GM18502 (cell line): ENCODE measurements around the gene RNF40.
A peak's percentile ranks its signal among the peaks of the same experiment; 100 is the strongest.

Experiments used
- ATAC-seq: cut with Tn5 transposase; IDR thresholded peaks from one replicate; pipeline ENCODE4 v1.9.1; 2021; ENCODE audit warnings: mild to moderate bottlenecking; ENCODE audit not compliant: unreplicated experiment, poor library complexity

RNF40 gene

DNA sequence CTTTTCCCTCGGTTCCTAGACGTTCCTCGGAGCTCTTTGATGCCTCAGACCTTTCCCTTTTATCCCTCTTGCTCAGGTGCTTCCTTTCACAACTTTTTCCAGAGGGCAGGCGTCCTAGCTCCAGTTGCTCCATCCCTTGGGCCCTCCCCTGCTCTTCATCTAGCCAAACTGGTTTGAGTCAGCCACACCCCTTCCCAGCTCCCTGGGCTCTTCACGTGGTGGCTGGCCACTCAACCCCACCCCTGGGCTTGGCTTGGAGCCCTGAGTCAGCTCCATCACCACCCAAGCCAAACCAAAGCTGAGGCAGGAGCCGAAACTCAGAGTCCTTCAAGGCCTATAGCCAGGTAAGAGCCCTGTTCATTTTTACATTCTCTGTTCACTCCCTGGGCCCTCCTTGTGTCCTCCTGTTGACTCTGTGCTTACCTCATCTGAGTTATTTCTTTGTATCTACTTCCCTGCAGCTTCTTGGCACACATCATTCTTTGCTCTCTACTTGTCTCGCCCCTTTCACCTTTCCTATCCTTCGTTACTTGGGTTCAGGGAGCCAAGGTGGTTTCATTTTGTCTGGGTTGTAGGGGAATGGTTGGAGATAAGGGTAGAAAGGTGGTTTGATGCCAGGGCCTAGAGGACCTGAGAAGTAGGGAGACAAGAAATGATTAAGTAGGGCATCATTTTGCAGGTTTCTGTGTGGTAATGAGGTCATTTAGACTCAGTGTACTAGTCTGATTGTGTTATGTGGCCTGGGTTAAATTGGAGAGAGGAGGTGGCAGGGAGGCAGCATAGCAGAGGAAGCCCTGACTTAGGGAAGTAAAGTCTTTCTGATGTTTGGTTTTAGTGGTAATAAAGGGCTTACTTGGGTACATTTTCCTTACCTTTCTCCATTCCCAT is 21.5 kb upstream of the RNF40 start:
- no peak for ATAC-seq

DNA sequence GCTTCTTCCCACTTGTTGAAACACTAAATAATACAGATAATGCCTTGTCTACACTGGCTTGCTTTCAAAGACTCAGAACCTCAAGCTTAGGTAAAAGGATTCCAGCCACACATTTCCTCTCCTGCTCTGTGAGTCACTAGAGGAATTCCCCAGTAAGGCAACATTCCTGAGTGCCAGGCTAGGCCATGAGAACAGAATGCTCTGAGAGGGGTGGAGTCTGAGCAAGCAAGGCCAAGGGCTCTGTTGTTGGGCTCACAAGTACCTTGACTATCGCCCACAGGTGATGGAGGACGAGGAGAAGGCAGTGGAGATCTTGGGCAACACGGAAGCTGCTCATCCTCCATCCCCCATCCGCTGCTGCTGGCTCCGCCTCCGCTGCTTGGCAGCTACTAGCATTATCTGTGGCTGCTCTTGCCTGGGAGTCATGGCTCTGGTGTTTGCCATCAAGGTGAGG is 20.6 kb upstream of the RNF40 start:
- no peak for ATAC-seq

DNA sequence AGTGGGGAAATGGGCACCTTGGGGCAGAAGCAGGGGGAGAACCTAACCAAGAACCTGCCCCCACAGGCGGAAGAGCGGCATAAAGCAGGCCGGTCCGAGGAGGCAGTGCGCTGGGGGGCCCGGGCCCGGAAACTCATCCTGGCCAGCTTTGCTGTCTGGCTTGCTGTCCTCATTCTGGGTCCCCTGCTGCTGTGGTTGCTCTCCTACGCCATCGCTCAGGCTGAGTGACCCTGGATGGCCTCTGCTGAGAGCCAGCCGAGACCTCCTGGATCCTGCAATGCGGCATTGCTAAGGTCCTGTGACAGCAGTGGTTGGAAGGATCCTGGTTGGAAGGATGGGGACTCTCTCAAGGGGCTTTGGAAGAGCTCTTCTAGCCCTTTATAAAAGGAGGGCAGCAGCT is 18.4 kb upstream of the RNF40 start:
- no peak for ATAC-seq

DNA sequence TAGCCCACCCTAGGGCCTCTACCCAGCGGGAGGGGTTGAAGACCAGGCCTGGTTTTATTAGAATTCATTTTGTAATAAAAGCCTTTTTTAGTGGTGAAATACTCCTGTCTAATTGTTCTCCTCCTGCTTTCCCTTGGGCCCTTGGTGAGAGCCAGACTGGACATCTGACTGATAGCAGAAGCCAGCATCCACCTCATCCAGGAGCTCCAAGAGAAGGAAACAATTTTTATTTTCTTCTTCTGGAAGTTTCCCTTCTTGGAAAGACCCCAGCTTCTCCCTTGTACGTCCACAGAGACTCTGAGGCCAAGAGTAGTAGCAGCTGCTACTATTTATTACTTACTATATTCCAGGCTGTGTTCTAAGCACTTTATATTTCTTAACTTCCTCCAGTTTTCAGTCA is 17.9 kb upstream of the RNF40 start:
- no peak for ATAC-seq

DNA sequence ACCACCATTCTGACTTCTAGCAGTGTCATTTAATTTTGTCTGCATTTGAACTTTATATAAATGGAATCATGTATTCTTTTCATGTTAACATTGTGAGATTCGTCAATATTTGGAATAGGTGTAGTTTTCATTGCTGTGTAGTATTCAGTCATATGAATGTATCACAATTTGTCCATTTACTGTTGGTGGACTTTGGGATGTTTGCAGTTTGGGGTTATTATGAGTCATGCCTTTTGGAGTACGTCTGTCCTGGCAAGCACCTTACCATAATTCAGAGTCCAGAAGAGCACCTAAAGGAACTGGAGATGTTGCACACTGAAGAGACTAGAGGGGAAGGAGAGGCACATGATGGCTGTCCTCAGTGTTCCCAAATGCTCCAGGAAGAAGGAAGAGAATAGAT is 17.0 kb upstream of the RNF40 start:
- no peak for ATAC-seq

DNA sequence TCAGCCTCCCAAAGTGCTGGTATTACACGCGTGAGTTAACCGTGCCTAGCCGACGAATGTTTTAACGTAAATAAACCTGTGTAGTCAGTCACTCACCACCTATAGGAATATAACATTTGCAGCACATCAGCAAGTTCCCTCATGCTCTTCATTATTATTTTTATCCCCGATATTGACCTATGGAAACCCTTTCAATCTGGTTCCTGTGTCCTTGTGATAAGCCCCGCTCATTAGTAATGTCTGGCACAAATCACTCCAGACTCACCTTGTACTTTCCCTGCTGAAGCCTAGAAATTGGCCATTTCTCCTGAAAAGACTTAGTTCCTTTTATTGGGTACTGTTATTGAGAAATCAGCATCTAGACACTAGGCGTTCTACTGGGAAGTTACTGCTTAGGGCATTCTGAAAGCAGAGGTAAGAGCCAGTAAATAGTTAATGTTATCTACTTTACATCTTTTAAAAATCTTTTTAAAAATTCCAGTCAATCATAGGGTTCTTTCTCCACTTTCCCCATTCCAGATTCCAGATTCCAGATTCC is 15.4 kb upstream of the RNF40 start:
- no peak for ATAC-seq

DNA sequence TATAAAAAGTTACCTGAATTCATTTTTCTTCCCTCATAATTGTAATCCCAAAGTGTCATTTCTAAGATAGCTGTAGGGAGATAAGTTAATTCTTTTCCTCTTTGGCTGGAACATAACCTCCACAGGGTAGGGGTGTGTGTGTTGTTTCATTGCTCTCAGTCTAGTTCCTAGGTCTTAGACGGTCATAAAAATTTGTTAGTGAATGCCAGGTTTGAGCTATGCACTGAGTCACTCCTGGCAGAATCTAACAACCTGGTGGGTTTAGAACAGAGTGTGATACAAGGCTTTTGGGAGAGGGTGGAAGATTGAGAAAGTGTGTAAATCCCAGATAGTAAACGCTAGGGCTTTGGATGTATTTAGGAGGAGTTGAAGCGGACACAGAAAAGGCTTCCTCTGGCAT is 14.8 kb upstream of the RNF40 start:
- ATAC-seq = no peak

DNA sequence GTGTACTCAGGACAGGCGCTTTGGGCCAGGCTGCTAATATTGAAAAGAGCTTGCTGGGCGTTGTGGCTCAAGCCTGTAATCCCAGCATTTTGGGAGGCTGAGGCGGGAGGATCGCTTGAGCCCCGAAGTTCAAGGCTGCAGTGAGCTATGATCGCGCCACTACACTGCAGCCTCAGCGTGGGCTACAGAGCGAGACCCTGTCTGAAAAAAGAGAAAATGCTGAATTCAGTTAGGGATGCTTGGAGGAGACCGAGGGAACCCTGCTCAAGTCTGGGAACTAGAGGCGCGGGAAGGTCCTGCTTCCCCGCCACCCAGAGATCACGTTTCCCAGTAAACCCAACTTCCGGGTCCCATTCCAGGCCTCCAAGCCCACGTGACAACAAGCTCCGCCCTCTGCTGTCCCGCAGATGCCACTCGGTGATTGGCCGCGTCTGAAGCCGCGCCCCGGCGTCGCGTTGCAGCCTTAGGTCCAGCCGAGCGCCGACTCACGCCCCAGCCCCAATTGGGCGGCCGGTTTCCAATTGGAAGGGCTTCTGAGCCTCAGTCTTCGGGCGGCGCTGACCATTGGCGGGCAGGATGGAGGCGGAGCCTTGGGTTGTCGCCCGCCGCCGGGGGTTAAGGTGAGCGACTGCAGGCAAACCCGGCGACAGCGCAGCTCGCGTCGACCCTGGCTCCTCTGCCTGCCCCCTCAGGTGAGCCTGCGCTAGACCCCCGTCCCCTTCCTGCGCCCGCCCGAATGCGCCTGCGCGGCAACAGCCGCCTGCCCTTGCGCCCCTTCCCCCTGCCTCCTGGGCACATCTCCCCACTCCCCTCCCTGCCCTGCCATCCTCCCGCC is 14.1 kb upstream of the RNF40 start, which contains the start of gene PHKG2:
PHKG2 (plus strand) TSS at position 627 of the 835 bp plus-strand sequence. CDS start 396 bp downstream, outside the sequence.
- peak; percentile 98 for ATAC-seq

DNA sequence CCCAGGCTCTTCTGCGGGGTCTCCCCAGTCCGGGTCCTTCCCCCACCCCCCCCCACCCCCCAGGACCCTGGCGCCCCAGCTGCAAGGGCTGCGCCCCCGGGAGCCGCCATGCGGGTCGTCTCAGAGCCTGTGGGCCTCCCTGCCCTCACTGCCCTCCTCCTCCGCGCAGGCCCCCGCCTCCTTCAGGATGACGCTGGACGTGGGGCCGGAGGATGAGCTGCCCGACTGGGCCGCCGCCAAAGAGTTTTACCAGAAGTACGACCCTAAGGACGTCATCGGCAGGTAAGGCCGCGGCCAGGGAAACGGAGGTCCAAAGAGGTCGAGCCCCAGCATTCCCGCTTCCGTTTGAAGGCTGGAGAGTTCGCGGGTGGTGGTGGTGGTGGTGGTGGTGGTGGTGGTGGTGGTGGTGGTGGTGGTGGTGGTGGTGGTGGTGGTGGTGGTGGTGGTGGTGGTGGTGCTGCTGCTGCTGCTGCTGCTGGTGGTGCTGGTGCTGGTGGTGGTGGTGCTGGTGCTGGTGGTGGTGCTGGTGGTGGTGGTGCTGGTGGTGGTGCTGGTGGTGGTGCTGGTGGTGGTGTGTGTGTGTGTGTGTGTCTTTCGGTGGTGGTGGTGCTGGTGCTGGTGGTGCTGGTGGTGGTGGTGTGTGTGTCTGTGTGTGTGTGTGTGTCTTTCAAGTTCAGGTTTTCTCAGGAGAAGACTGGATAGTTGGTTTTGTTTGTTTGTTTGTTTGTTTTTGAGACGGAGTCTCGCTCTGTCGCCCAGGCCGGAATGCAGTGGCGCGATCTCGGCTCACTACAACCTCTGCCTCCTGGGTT is 13.3 kb upstream of the RNF40 start:
- ATAC-seq = no peak

DNA sequence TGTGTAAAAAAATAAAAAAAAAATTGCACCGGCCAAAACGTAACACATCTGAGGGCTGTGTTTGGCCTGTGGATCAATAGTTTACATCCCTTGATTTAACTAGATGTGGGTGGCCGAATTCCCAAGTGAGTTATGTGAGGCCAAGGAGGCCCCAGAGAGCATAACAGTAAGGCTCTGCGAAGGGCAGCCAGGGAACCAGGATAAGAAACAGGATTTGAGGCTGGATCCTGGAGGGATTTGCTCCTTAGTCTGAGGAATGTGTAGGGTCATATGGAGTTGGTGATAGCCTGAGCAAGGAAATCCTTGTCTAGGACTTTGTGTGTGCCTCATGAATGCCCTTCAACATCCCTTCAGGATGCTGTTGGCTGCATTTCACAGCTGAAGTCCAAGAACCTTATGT is 11.9 kb upstream of the RNF40 start:
- ATAC-seq = no peak

DNA sequence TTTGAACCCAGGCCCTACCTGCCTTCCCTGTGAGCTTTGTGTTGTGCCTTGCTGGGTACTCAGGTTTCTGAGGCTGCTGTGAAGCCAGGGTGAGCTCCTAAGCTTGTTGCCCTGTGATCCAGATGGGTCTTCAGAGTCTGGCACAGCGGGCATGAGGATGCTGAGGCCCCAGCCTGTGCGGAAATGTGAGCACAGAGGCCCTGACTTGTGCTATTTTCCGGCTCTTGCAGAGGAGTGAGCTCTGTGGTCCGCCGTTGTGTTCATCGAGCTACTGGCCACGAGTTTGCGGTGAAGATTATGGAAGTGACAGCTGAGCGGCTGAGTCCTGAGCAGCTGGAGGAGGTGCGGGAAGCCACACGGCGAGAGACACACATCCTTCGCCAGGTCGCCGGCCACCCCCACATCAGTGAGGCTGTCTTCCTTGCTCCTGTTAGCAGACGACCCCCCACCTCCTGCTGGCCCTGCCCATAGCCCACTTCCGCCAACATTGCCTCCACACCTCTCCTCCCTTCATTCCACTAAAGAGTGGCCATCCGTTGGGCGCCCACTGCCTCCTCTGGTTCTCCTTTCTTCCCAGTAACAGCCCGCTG is 11.2 kb upstream of the RNF40 start:
- no peak for ATAC-seq

DNA sequence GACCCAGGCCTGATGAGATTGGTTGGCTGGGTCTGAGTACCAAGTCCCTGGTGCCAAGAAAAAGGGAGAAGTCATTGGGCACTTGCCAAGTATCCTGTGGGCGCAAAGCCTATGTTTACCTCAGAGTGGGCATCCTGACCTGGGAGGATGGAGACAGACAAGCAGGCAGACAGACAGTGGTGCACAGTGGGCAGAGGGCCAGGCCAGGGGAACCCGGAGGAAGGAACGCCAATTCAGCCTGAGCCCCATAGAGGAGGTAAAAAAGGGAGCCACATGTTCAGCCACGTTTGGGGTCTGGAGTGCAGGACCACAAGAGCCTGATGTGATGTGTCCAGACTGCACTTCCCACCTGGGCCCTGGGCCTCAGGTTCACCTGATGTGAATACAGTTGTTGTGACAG is 8.5 kb upstream of the RNF40 start:
- no peak for ATAC-seq

DNA sequence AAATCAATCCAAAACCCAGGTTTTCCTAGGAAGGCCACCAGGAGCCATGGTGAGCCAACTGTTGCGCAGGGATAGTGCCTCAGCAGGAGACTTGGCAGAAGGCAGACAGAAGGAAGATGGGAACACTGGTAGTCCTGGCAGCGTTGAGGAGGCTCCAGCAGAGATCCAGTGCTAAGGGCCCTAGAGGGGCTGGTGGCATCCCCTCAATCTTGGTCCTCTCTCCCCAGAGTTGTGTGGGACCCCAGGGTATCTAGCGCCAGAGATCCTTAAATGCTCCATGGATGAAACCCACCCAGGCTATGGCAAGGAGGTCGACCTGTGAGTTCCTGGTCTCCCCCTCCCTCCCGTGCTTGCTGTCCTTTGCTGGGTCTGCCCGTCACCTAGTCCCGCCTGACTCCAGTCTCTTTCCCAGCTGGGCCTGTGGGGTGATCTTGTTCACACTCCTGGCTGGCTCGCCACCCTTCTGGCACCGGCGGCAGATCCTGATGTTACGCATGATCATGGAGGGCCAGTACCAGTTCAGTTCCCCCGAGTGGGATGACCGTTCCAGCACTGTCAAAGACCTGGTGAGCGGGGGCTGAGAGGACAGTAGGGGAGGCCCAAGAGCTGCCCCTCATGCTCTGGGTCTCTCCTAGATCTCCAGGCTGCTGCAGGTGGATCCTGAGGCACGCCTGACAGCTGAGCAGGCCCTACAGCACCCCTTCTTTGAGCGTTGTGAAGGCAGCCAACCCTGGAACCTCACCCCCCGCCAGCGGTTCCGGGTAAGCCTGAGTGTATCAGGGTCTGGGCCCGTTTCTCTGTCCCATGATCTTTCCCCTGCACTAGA is 6.0 kb upstream of the RNF40 start:
- ATAC-seq = no peak

DNA sequence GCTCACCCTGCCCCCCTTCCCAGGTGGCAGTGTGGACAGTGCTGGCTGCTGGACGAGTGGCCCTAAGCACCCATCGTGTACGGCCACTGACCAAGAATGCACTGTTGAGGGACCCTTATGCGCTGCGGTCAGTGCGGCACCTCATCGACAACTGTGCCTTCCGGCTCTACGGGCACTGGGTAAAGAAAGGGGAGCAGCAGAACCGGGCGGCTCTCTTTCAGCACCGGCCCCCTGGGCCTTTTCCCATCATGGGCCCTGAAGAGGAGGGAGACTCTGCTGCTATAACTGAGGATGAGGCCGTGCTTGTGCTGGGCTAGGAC is 5.4 kb upstream of the RNF40 start:
- ATAC-seq = no peak

DNA sequence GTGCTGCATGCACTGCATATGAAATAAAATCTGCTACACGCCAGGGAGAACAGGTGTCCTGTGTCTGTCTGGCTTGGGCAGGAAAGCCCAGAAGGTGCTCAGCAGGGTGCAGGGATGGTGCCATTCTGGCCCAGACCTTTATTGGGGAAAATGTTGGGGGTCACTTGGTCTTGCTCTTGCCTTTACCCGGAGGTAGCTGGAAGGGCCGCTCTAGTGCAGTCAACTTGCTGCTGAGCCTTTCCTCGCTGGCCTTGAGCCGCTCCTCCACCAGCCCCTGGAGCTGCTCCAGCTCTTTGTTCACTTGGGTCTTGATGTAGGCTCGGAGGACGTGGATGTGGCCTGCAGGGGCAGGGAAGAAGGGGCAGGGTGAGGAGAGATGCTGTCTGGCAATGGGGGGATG is 4.8 kb upstream of the RNF40 start:
- no peak for ATAC-seq

DNA sequence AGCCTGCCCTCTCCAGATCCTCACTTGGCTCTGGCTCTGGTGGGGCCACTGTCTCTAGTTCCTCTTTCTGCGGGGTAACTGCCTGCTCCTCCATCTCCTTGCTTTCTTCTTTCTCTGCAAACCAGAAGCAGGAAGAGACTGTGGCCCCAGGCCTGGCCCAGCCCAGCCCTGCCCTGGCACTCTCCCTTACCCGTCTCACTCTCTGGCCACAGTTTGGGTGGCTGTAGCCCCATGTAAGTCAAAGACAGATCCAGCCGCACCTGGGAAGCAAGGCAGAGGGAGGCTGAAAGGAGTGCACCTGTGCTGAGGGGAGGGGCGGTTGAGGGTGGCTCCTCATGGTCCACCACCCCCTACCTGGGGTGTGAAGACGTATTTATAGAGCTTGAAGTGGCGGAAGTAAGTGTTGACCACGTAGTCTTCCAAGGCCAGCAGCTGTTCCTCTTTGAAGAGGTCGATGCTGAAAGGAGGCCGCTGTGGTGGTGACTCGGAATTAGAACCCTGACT is 3.1 kb upstream of the RNF40 start:
- ATAC-seq = no peak

DNA sequence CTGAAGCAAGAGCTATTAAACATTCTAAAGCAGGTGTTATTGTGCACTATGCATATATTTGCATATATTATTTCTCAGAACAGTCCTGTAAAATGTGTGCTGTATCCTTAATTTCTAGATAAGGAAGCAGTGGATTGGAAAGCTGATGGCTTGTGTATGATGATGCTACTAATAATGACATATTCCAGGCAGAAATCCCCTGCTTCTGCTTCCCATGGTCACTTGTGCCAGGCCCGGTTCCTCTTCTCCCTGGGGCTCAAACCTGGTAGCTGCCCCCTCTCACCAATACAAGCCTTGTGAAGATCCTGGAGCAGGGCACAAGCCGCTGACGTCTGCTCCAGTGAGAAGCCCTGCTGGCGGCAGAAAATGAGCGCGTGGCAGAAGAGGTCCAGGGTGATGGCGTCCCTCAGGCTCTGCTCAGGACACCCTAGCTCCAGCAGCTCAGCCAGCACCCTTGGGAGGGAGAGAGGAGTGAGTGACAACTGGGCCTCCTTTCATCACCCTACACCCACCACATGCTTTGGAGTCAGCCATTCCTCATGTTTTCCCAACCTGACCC is 2.0 kb upstream of the RNF40 start:
- no peak for ATAC-seq

DNA sequence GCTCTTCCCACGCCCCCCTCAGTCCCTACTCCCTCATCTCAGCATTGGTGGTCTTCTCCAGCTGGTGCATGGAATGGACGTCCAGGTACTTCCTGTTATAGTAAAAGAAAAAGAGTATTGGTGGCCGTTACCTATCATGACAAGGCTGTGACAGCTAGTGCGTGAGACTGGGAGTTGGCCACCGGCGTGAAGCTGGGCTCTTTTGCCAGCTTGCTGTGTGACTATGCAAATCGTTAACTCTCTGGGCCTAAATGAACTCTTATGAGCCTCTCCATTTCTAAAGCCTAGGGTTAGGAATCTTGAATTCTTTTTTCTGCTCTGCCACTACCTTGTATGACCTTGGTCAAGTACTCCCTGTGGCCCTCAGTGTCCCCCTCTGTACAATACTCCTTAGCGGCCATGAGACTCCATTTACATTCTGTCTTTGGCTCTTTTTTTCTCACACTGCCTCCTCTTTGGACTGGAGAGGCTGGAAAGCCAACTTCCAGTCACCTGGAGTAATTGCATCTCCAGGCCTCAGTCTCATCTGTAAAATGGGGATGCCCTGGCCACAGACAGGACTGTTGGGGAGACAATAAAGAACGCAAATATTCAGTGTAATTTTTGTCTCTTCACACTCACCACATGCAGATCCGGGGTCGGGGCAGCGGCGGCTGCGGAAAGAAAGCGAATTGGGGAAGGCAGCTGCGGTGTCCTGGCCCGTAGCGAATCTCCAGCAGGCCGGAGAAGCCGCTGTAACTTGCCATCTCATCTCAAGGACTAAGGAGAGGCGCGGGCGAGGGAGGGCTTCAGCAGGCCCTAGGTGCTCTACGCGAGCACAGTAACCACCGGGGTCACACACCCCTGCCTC is 1.3 kb upstream of the RNF40 start:
- no peak for ATAC-seq
